Measurements from ENCODE around the gene L1CAM. TPM values are rescaled to one million over a fixed set of nuclear protein-coding genes. Genes with fewer than 3 reads are reported as not detected.

L1CAM gene
- total RNA-seq, 1 experiment from 2014 or later: 819 TPM

GRCh38 chrX:153876112-153876491, 9.9 kb downstream of the L1CAM start:
- intact Hi-C loops (cut with micrococcal nuclease; ENCODE audit: unreplicated experiment): no loop called here
- ChIA-PET CTCF (interaction anchor here (0.6 kb wide), 1 partner anchor 35 kb away, joined by 5 read pairs; no protein-coding TSS in a partner anchor), POLR2A (interaction anchor here (0.5 to 0.7 kb wide), 2 partner anchors 14 to 15 kb away, joined by 4 to 6 read pairs; no protein-coding TSS in a partner anchor)
- H3K4me3 ChIP-seq (ENCODE audit: low read depth in 2 of 2, low read length in 2 of 2): no peak overlapping the region
- no TSS peak for BruUV-seq (replicated peaks)
- no peaks in the 10 kb centered on the region; the same call in 1 of the 2 replicates for H3K36me3 ChIP-seq (ENCODE audit: control insufficient read depth, insufficient read depth, low read length)
- DNase-seq (ENCODE audit: low read depth, low spot score) (no peak), ATAC-seq (no peak; the same call in 1 of the 2 replicates)
- in situ Hi-C loops (cut with HindIII; ENCODE audit: low pct_unique_long_range_greater_than_20kb, low sequenced_read_pairs): no loop called here
- H3K9me3 ChIP-seq (ENCODE audit: control insufficient read depth, insufficient read depth, low read depth, low read length): no peaks in the 10 kb centered on the region
- no peaks in the 10 kb centered on the region for H3K27me3 ChIP-seq (ENCODE audit: control insufficient read depth, insufficient read depth, low read length)
- H3K27ac ChIP-seq (ENCODE audit: low read length): no peak overlapping the region
- TF ChIP-seq SIN3A (IDR thresholded peaks at IDR 0.05; ENCODE audit: borderline replicate concordance, insufficient read depth, low read depth, low read length): no peak
- TF ChIP-seq, protein P1, sequence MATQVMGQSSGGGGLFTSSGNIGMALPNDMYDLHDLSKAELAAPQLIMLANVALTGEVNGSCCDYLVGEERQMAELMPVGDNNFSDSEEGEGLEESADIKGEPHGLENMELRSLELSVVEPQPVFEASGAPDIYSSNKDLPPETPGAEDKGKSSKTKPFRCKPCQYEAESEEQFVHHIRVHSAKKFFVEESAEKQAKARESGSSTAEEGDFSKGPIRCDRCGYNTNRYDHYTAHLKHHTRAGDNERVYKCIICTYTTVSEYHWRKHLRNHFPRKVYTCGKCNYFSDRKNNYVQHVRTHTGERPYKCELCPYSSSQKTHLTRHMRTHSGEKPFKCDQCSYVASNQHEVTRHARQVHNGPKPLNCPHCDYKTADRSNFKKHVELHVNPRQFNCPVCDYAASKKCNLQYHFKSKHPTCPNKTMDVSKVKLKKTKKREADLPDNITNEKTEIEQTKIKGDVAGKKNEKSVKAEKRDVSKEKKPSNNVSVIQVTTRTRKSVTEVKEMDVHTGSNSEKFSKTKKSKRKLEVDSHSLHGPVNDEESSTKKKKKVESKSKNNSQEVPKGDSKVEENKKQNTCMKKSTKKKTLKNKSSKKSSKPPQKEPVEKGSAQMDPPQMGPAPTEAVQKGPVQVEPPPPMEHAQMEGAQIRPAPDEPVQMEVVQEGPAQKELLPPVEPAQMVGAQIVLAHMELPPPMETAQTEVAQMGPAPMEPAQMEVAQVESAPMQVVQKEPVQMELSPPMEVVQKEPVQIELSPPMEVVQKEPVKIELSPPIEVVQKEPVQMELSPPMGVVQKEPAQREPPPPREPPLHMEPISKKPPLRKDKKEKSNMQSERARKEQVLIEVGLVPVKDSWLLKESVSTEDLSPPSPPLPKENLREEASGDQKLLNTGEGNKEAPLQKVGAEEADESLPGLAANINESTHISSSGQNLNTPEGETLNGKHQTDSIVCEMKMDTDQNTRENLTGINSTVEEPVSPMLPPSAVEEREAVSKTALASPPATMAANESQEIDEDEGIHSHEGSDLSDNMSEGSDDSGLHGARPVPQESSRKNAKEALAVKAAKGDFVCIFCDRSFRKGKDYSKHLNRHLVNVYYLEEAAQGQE (IDR thresholded peaks at IDR 0.05; ENCODE audit: insufficient read depth in 1 of 2, low read depth in 2 of 2, low read length in 1 of 2): peak in 1 of 2 experiments; percentile 66; a peak in 1 of 4 replicates
- peaks cover 48% of the 10 kb centered on the region for H3K4me1 ChIP-seq (ENCODE audit: control insufficient read depth, insufficient read depth, low read length)

GRCh38 chrX:153875391-153876111, 10.4 kb downstream of the L1CAM start:
- ChIA-PET POLR2A (interaction anchor here (0.5 to 0.7 kb wide), 2 partner anchors 15 kb away, joined by 4 to 6 read pairs; no protein-coding TSS in a partner anchor), CTCF (interaction anchor here (0.6 kb wide), 1 partner anchor 35 kb away, joined by 5 read pairs; no protein-coding TSS in a partner anchor)
- in situ Hi-C loops (cut with HindIII; ENCODE audit: low pct_unique_long_range_greater_than_20kb, low sequenced_read_pairs) (no loop called here), intact Hi-C loops (cut with micrococcal nuclease; ENCODE audit: unreplicated experiment) (no loop called here)
- TF ChIP-seq POLR2AphosphoS5 (IDR thresholded peaks at IDR 0.05; ENCODE audit: low read depth, low read length): peak; percentile 37; the same call in 1 of the 2 replicates
- TF ChIP-seq CTCF (IDR thresholded peaks at IDR 0.05): no peak
- TF ChIP-seq, protein P1 (IDR thresholded peaks at IDR 0.05; ENCODE audit: insufficient read depth in 1 of 2, low read depth in 2 of 2, low read length in 1 of 2): peak in 1 of 2 experiments; percentile 100; a peak in 2 of 4 replicates
- TF ChIP-seq SIN3A (IDR thresholded peaks at IDR 0.05; ENCODE audit: borderline replicate concordance, insufficient read depth, low read depth, low read length): peak; percentile 99
- TF ChIP-seq TCF7L2 (IDR thresholded peaks at IDR 0.05; ENCODE audit: low read depth, low read length): no peak
- DNase-seq (ENCODE audit: low read depth, low spot score) (no peak), ATAC-seq (peak; percentile 4; the same call in 1 of the 2 replicates)
- H3K27me3 ChIP-seq (ENCODE audit: control insufficient read depth, insufficient read depth, low read length): no peaks in the 10 kb centered on the region
- peaks cover 42% of the 10 kb centered on the region for H3K4me1 ChIP-seq (ENCODE audit: control insufficient read depth, insufficient read depth, low read length)
- BruUV-seq (replicated peaks): no TSS peak
- H3K4me3 ChIP-seq (ENCODE audit: low read depth in 2 of 2, low read length in 2 of 2): no peak overlapping the region
- H3K36me3 ChIP-seq (ENCODE audit: control insufficient read depth, insufficient read depth, low read length): no peaks in the 10 kb centered on the region; the same call in 1 of the 2 replicates
- no peak overlapping the region for H3K27ac ChIP-seq (ENCODE audit: low read length)
- no peaks in the 10 kb centered on the region for H3K9me3 ChIP-seq (ENCODE audit: control insufficient read depth, insufficient read depth, low read depth, low read length)

Data from Panc1 (cell line).